Right lobe of liver (tissue), 6 donors: Measurements from ENCODE around the gene RSAD1. TPM values are rescaled to one million over a fixed set of nuclear protein-coding genes. Genes with fewer than 3 reads are reported as not detected.
A peak's percentile ranks its signal among the peaks of the same experiment; 100 is the strongest.

Experiments
- ATAC-seq, 4 donors: fragments of 200-7000 bp; cut with Tn5 transposase; one replicate each; pipeline ENCODE4 v1.9.1; 2020; ENCODE audit warnings: mild to moderate bottlenecking in 4 of 4, moderate library complexity in 4 of 4
- DNase-seq, 3 donors: peaks; one replicate each; pipeline ENCODE4 v3.0.0-alpha.2; 2020
- H3K27ac ChIP-seq, 3 donors: fragments of 200-600 bp; one replicate each; pipeline ENCODE4 v1.8.0; 2022
- H3K27me3 ChIP-seq, 2 donors: fragments of 200-600 bp; one replicate each; pipeline ENCODE4 v1.8.0; 2022
- H3K36me3 ChIP-seq, 4 donors: fragments of 200-600 bp; sonication (generic) in 1 of 4; one replicate each; pipeline versions ENCODE4 v1.5.1 to v1.8.0; 2017 to 2022; ENCODE audit warnings: control low read depth in 1 of 4
- H3K4me1 ChIP-seq, 4 donors: fragments of 200-600 bp; sonication (generic) in 1 of 4; one replicate each; pipeline versions ENCODE4 v1.5.1 to v1.8.0; 2017 to 2022; ENCODE audit warnings: control low read depth in 1 of 4
- H3K4me3 ChIP-seq, 3 donors: fragments of 200-600 bp; one replicate each; pipeline ENCODE4 v1.8.0; 2022
- H3K9me3 ChIP-seq, 4 donors: fragments of 200-600 bp; sonication (generic) in 1 of 4; one replicate each; pipeline versions ENCODE4 v1.5.1 to v1.8.0; 2017 to 2022; ENCODE audit warnings: control low read depth in 1 of 4
- POLR2A ChIP-seq: fragments of 450-650 bp; IDR thresholded peaks from one replicate; pipeline ENCODE4 v1.6.1; 2017; ENCODE audit warnings: antibody characterized with exemption, mild to moderate bottlenecking
- WGBS: methylation state at CpG from one replicate; pipeline ENCODE4 v1.1.6; 2018; ENCODE audit warnings: low coverage, low lambda C conversion rate; ENCODE audit not compliant: insufficient coverage; ENCODE audit errors: missing lambda C conversion rate; 5-methylcytosine and 5-hydroxymethylcytosine counted together
- intact Hi-C, 2 donors: fragments of 100-400 bp; cut with DNase I; formaldehyde crosslinking; loops; one replicate each; pipeline versions ENCODE4 v1.11.2 to v1.14.1; 2022
- total RNA-seq, 6 experiments: library from RNA; depleted of rRNA in 2 of 6; stranded (reverse); fragments of >200 nt in 2 of 6; fragmentation: NEBNext Ultra II Directional in 3 of 6; extraction: Animal tissue kit (Norgen Biotek cat#: 25700) in 3 of 6; gene quantifications; one replicate each; pipeline versions ENCODE4 v1.1.0 to v1.2.4, GENCODE V29; 2016 to 2023
- TF ChIP-seq, protein P1 (sequence below), 4 donors: fragments of 200-600 bp in 3 of 4; fragments of 450-650 bp in 1 of 4; IDR thresholded peaks; one replicate each; pipeline versions ENCODE4 v1.5.1 to v1.8.0; 2016 to 2022; ENCODE audit warnings: antibody characterized with exemption in 4 of 4, mild to moderate bottlenecking in 2 of 4
- donor health status: DM: no; HTN: yes; CAD: no.
- donor health status: DM: no; HTN: no; CAD: no.
- donor health status: DM: no; HTN: no; CAD: no.
- donor health status: DM: no; HTN: yes; CAD: no.
- donor health status: DM: no; HTN: yes; CAD: no.

RSAD1 gene
- total RNA-seq, 6 experiments from 2014 or later = 17.9 to 26.6 (median 23.4) TPM

GRCh38 chr17:50448643-50449042 is 30.0 kb upstream of the RSAD1 start:
- H3K36me3 ChIP-seq = no peaks in the 10 kb centered on the region
- H3K27me3 ChIP-seq = no peaks in the 10 kb centered on the region
- intact Hi-C loops = no loop called here
- no peak overlapping the region for H3K27ac ChIP-seq
- peaks cover 0 to 21% (median 6%) of the 10 kb centered on the region in 4 donors for H3K4me1 ChIP-seq
- TF ChIP-seq, protein P1, sequence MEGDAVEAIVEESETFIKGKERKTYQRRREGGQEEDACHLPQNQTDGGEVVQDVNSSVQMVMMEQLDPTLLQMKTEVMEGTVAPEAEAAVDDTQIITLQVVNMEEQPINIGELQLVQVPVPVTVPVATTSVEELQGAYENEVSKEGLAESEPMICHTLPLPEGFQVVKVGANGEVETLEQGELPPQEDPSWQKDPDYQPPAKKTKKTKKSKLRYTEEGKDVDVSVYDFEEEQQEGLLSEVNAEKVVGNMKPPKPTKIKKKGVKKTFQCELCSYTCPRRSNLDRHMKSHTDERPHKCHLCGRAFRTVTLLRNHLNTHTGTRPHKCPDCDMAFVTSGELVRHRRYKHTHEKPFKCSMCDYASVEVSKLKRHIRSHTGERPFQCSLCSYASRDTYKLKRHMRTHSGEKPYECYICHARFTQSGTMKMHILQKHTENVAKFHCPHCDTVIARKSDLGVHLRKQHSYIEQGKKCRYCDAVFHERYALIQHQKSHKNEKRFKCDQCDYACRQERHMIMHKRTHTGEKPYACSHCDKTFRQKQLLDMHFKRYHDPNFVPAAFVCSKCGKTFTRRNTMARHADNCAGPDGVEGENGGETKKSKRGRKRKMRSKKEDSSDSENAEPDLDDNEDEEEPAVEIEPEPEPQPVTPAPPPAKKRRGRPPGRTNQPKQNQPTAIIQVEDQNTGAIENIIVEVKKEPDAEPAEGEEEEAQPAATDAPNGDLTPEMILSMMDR (IDR thresholded peaks at IDR 0.05) = no peak
- no peak for TF ChIP-seq POLR2A
- DNase-seq (no peak), ATAC-seq (peak in 2 of 4 donors; percentile 25 to 33)
- H3K9me3 ChIP-seq = no peaks in the 10 kb centered on the region
- no peak overlapping the region for H3K4me3 ChIP-seq
- WGBS = 21% methylated on average over 2 of the region's 2 CpGs

DNA sequence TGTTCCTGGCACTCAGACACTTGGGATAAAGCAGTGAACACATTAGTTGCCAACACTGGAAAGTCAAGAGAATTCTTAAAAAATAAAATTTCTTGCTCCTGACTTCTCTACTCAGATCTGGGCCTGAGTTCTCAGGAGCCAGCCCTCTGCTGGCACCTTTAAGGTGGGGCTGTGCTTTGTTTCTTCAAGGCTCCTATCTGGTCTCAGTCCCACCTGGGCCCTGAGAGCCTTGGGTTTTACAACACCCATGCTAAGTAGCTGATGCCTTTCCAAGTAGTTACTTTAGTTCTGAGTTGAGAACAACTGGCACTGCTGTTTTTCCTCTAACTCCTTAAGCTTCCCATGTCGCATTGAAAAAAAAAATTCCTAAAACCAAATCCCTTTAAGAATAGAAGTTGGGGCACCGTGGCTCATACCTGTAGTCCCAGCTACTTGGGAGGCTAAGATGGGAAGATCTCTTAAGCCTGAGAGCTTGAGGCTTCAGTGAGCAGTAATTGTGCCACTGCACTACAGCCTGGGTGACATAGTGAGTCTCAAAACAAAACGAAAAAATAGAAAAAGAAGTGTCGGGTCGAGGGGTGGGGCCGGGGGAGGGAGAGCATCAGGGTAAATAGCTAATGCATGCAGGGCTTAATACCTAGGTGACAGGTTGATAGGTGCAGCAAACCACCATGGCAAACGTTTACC is 26.6 kb upstream of the RSAD1 start:
- Histone ChIP-seq H3K4me1 (peaks cover 0 to 18% (median 3%) of the 10 kb centered on the region in 4 donors), H3K27ac (no peak overlapping the region), H3K9me3 (no peaks in the 10 kb centered on the region), H3K27me3 (no peaks in the 10 kb centered on the region), H3K36me3 (no peaks in the 10 kb centered on the region), H3K4me3 (no peak overlapping the region)
- intact Hi-C loops = no loop called here
- ATAC-seq (no peak), DNase-seq (no peak)
- no peak for TF ChIP-seq POLR2A
- TF ChIP-seq, protein P1 (IDR thresholded peaks at IDR 0.05) = no peak
- 66% methylated on average over 5 of the region's 7 CpGs for WGBS

DNA sequence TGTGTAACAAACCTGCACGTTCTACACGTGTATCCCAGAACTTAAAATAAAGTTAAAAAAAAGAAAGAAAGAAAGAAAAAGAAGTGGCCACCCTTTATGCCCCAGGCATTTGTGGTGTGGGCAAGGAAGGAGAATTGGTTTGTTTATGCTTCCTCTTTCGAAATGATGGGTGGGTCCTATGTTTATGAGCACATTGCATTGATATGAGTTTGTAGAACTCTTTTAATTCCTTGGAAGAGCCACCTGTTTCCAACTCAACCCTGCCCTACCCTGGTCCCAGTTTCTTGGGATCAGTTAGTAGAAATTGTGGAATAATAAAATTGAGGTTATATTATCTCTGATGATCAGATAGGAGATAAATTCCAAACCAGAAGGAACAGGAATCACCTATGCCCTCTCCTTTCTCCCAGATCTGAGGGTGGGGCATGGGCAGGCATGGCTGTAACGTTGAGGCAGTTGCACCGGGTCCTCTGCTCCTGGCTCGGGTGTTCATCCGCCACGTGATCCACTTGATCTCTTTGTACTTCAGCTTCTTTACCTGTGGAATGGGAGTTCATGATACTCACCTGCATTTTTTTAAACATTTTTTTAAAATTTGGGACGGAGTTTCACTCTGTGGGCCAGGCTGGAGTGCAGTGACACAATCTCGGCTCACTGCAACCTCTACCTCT is 25.9 kb upstream of the RSAD1 start:
- peak in 2 of 4 donors; percentile 30 to 33 for ATAC-seq
- no peak for TF ChIP-seq POLR2A
- TF ChIP-seq, protein P1 (IDR thresholded peaks at IDR 0.05) = no peak
- 50% methylated on average over 7 of the region's 10 CpGs for WGBS
- H3K27me3 ChIP-seq = no peaks in the 10 kb centered on the region
- no peak for DNase-seq
- intact Hi-C loops = no loop called here
- H3K9me3 ChIP-seq = no peaks in the 10 kb centered on the region
- peaks cover 0 to 18% (median 3%) of the 10 kb centered on the region in 4 donors for H3K4me1 ChIP-seq
- no peak overlapping the region for H3K27ac ChIP-seq
- H3K4me3 ChIP-seq = no peak overlapping the region
- no peaks in the 10 kb centered on the region for H3K36me3 ChIP-seq

GRCh38 chr17:50453901-50454300 is 24.8 kb upstream of the RSAD1 start:
- no peaks in the 10 kb centered on the region for H3K9me3 ChIP-seq
- H3K4me3 ChIP-seq = no peak overlapping the region
- TF ChIP-seq, protein P1 (IDR thresholded peaks at IDR 0.05) = no peak
- no peak for TF ChIP-seq POLR2A
- ATAC-seq (no peak), DNase-seq (no peak)
- H3K27me3 ChIP-seq = no peaks in the 10 kb centered on the region
- intact Hi-C loops = no loop called here
- H3K27ac ChIP-seq = no peak overlapping the region
- peaks cover 0 to 20% (median 5%) of the 10 kb centered on the region in 4 donors for H3K4me1 ChIP-seq
- WGBS = 94% methylated on average over 3 of the region's 3 CpGs
- no peaks in the 10 kb centered on the region for H3K36me3 ChIP-seq
